Endometrium (tissue), 2 donors: Measurements from ENCODE around the gene SMAGP.
"Not testable (repeated sequence)": the region's sequence is repeated elsewhere in the genome, so short reads cannot be mapped to it uniquely, and the experiment has no call there.

Experiments used
- FAIRE-seq: peaks from 2 replicates; lab custom pipeline; 2012; peaks lifted over from hg19 to GRCh38; lab: Jason Lieb, UNC
- donor health status: control.
- donor health status: control.

SMAGP gene, protein sequence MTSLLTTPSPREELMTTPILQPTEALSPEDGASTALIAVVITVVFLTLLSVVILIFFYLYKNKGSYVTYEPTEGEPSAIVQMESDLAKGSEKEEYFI

DNA sequence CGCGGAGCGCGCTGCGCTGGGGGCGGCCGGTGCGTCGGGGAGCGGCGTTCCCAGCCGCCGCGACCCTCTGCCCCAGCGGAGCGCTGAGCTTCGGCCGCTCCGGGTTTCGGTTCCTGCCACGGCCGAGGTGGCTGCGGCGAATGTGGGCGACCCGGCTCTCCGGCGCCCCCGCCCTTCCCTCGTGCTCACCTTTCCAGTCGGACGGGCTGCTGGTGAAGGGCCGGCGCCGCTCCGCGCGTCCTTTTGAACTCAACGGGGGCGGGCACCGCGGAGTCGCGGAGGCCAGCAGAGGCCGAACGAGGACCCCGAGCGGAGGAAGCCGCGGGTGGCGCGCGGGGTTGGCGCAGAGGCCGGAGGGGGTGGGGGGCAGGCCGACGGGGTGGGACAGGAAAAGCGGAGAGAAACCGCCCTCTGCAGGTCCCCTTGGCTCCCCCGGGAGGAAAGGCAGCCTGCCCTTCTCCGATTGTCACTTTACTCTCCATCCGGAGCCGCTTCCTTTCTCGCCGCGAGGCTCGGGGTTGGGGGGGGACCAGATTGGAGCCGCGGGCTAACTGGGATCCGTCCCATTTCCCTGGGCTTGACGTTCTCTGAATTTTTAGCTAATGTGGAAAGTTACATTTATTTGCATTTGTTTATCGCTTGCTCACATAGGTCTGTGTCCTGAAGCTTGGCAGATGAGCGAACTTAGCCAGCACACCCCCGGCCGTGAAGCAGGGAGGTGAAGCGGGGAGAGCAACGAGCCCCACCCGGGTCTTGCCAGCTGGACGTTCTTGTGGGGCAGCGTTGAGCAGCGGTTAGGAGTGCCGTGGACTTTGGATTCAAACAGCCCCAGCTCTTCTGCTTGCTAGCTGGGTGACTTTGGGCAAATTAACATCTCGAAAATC is at the start of gene SMAGP:
TSS of gene SMAGP (minus strand) at position 349 of the 884 bp plus-strand sequence. CDS start 1,137 bp downstream, outside the sequence.
- FAIRE-seq, result no peak

DNA sequence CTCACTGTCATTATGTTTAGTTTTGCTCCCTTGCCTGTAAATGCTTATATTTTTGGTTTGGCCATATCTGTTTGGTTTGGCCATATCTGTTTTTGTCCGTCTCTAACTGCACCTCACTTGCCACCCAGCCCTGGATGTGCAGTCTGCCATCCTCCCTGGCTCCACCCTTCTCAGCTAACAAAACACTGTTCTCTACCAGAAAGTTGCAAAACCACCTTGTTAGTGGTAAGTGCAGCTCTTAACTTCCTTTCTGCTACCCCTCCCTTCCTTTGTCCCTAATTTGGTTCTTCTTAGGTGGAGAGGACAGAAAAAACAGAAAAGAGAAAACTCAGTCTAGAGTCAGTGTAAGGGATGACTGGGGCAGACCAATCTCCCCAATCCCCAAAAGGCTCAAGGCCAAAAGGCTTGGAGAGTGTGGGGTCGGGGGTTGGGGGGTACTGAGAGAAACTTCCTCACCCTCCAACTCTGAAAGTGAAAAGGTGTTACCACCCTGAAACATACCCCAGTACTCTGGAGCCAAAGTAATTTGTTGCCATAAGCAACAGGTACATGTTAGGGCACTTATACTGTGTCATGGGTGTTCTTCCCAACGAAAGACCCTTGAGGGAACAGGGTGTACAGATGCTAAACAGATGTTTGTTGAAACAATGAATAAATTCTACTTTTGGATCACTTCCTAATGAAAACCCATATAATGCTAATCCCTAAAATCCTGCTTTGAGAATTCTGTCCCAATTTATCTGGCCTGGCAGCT is 48.8 kb upstream of the SMAGP start:
- no peak for FAIRE-seq

DNA sequence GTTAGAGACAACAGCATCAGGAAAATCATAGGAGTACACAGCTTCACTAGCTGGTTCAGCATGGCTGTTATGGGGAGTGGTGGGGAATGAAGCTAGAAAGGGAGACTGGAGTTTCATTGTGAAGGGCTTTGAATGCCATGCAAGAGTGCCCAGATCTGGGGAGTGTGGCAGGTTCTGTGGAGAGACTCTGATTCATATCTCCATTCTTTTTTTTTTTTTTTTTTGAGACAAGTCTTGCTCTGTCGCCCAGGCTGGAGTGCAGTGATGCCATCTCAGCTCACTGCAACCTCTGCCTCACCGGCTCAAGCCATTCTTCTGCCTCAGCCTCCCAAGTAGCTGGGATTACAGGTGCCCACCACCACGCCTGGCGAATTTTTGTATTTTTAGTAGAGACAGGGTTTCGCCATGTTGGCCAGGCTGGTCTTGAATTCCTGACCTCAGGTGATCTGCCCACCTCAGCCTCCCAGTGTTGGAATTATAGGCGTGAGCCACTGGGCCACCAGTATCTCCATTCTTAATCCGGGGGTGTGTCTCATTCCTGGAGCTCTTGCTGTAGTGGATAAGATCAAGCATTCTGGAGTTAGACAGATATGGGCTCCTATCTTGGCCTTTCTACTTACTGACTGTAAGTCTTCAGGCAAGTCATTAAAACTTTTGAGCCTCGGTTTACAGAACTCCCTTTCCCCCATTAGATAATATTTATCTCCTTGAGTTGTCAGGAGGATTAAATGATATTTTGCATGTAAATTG is 48.0 kb upstream of the SMAGP start:
- FAIRE-seq, result not testable (repeated sequence)

DNA sequence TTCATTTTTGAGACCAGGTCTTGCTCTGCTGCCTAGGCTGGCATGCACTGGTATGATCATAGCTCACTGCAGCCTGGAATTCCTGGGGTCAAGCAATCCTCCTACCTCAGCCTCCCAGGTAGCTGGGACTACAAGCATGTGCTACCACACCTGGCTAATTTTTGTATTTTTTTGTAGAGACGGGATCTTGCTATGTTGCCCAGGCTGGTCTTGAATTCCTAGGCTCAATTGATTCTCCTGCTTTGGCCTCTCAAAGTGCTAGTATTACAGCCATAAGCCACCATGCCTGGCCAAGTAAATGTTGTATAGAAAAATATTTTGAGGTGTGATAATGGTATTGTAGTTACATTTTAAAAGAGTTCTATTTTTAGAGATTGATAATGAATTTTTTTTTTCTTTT is 41.2 kb upstream of the SMAGP start:
- no peak for FAIRE-seq

DNA sequence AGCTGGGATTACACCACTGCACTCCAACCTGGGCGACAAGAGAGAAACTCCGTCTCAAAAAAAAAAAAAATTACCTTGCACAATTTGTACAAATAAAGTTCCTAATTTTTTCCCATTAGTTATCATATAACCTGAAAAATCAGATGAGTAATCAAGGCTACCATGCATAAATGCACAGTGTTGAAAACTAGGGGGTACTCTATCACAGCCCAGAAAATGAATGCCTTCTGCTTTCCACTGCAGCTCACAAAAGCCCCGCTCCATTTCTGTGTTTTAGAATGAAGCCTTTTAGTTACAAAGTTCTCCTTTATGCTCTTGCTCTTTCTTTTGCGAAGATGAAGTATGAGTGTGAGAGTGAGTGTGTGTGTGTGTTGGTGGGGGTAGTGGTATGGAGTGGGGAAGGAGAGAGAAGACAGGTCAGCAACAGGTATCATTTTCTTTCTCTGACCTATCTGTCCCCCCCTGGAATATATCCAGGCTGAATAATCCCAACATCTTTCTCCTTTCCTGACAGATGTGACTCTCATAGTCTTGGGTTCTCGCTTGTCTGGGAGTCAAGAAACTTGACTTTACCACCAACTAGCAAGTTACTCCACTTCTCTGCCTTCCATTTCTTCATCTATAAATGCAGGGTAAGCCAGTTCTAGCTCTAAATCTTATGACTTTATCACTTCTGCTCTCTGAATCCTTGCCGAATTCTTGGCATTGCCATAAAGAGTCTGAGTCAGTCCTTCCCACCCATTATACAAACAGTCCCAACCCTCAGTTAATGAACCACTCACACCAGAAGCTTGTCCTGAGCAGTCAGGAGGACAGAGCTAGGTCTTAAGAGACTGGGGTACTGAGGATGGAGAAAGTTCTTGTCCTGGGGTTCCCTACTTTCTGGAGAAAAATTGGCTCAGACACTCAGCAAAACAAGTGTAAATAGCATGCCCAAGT is 37.7 kb upstream of the SMAGP start:
- no peak for FAIRE-seq

DNA sequence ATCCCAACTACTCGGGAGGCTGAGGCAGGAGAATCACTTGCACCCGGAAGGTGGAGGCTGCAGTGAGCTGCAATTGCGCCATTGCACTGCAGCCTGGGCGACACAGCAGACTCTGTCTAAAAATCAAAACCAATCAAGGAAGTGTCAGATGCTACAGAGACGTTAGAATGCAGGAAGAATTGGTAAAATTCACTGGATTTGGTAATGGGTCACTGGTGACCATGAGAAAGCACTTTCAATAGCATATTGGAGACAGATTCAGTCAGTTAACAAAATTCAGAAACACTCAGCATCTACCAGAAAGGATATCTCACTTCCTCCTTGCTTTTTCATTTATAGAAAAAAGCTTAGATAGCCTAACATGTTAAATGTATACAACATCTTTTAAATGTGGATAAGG is 36.3 kb upstream of the SMAGP start:
- FAIRE-seq, result no peak

DNA sequence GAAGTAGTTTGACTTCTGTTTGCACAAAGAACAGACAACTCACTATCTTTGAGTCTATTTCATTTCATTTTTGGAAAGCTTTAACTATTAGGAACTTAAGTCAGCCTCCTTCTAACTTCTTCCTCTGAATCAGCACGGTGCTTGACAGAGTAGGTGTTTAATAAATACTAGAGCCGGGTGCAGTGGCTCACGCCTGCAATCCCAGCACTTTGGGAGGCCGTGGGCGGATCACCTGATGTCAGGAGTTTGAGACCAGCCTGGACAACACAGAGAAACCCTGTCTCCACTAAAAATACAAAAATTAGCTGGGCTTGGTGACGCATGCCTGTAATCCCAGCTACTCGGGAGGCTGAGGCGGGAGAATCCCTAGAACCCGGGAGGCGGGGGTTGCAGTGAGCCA is 30.6 kb upstream of the SMAGP start:
- not testable (repeated sequence) for FAIRE-seq

DNA sequence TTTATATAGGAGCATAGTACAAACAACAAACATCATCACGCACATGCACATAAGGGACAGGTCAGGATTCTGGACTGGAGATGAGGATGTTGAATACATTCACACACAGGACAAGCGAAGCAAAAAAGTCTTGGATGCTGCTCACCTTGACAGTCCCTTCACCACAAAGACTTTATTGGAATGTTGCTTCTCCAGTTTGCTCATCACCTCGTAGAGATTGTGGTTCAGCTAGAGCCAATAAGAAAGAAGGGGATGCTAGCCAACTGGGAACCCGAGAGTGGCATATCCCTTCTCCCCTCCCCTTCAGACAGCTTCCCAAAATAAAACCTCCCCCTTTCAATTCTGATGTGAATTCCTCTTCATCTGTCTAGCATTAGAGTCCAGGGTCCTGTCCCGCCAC is 25.4 kb upstream of the SMAGP start:
- no peak for FAIRE-seq

DNA sequence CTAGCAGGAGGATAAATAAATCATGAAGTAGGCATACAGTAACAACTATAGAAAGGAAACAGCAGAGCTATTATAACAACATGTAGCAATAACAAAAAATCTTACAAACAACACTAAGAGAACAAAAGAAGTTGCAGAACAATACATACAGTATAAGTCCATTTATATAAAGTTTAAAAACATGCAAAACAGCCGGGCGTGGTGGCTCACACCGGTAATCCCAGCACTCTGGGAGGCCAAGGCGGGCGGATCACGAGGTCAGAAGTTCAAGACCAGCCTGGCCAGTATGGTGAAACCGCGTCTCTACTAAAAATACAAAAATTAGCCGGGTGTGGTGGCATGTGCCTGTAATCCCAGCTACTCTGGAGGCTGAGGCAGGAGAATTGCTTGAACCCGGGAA is 23.9 kb upstream of the SMAGP start:
- FAIRE-seq, result not testable (repeated sequence)

DNA sequence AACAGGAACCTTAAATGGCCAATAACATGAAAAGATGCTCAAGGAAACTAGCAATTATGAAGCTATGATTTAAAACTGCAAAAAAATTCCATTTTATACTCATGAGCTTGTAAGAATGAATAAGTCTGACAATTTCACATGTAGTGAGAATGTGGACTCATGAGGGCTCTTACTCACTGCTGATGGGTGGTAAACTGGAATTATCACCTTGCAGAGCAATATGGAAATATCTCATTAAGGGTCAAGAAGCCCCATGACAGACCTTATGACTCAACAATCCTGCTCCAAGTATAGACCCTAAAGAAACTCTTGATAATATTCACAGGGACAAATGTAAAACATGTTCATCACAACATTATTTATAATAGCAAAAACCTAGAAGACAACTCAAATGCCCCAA is 23.5 kb upstream of the SMAGP start:
- no peak for FAIRE-seq

DNA sequence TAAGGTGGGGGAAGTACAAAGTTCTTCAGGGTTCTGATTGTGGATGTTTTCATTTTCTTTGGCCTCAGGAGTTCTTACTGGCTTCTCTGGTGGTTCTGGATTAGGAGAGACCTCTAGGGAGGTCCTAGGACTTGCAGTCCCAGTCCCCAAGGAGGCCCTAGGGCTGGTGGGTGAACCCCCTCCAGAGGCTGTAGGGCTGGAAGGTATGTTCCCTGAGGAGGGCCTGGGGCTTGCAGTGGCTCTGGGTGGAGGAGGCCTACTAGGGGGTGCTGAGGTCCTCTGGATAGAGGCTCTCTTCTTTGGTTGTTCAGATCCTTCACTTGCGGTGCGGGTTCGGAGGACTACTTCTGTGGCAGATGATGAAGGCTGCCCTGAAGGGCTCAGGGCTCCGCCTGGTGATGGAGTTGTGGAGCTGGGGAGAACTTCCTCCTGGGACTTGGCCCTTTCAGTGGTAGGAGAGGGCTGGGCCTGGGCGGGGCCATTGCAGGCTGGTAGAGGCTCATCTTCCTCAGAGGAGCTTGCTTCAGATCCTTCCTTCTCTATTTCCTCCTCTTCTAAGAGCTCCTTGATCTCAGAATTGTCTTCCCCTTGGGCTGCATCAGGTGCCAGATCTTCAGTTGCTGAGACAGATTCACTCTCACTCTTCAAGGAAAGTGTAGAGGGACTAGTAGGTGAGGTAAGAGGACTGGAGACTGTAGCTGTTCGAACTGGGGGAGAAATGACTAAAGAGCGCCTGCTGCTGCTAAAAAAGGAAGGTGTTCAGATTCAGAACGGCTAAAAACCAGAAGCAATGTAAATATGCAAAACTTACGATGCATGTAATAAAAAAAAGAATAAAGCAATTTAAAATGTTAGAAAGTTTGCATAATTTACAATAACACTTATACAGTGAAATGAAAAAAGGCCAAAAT is 21.6 kb upstream of the SMAGP start:
- FAIRE-seq, result not testable (repeated sequence)

DNA sequence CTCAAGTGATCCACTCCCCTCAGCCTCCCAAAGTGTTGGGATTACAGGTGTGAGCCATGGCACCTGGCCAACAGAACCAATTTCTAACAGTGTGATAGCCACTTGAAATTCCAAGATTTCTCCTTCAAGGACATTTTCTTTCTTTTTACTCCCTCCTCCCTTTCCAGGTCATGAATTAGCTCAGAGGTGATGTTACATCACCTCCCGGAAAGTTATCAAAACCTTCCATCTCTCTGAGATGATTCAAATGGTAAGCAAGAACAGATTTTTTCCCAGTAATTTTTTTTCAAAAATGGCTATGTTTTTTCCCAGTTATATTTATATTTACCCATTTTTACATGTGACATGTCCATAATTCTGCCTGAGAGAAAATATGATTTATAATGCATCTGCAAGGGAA is 15.6 kb upstream of the SMAGP start:
- no peak for FAIRE-seq

DNA sequence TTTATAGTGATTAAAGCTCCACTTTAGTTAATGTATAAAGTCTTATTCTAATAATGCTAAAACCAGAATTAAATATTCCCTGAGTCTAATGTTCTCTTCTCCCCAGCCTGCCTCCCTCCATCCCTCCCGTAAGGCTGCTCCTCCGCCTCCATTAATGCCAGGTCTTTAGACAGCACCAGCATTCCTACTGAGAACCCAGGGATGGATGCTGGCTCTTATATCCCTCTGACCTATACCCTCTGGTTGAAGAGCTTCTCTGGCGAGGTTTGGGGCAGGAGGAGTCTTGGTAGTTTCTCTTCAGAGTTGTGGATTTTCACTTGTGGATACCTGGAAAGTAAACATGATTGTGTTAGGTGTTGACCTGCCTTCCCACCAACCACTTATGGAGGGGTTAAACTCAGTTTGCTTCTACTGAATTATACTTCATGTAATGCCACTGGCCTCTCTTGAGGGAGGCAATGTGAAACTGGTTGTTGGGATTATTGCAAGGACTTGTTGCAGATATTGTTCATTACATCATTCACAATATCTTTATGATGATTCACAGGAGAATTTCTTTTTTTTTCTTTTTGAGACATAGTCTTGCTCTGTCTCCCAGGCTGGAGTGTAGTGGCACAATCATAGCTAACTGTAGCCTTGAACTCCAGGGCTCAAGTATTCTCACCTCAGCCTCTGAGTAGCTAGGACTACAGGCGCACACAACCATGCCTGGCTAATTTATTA is 11.1 kb upstream of the SMAGP start:
- no peak for FAIRE-seq

DNA sequence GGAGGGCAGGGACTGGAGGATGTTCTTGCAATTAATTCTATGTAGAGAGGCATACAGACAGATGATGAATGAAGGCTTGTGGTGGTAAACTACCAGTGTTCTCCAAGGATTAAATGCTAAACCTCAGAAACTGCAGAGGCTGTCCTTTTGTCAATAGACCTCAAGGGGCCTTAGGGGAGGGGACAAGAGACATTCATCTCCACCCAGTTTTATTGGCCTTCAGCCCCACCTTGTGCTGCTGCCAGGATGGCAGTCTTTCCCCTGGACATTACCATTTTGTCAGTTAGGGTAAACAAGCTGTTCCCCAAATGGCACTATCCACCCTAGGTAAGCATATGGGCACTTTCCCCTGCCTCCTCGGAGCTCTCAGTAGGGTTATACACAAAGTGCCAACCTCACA is 4.9 kb upstream of the SMAGP start:
- FAIRE-seq, result no peak

DNA sequence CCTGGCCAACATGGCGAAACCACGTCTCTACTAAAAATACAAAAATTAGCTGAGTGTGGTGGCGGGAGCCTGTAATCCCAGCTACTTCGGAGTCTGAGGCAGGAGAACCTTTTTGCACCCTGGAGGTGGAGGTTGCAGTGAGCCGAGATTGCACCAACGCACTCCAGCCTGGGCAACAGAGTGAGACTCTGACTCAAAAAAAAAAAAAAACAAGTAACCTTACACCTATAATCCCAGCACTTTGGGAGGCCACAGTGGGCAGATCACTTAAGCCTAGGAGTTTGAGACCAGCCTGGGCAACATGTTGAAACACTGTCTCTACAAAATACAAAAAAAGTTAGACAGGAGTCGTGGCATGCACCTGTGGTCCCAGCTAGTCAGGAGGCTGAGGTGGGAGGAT is 2.6 kb upstream of the SMAGP start:
- FAIRE-seq, result not testable (repeated sequence)

DNA sequence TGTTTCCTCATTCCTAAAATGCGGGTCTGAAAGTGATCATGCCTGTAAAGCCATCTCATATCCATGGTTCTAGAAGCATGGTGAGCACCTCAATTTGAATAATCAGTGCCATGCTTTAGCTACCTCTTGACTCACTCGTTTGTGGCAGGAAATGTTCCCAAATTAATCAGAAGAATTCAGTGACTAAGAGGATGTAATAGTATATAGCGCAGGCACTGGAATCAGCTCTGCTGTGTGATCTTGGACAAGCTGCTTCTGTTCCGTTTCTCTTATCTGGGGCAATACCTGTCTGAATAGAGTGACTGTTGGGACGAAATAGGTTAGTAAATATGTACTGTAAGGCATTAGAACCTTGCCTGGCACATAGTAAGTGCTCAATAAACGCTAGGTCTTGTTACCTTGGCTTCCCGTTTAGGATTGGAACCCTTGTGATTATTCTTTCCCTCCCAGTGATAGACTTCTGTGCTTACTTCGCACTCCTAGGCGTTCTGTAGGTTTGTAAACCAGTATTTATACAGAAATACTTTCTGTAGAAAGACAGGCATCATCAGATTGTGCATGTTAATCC is 820 bp upstream of the SMAGP start:
- FAIRE-seq, result no peak

DNA sequence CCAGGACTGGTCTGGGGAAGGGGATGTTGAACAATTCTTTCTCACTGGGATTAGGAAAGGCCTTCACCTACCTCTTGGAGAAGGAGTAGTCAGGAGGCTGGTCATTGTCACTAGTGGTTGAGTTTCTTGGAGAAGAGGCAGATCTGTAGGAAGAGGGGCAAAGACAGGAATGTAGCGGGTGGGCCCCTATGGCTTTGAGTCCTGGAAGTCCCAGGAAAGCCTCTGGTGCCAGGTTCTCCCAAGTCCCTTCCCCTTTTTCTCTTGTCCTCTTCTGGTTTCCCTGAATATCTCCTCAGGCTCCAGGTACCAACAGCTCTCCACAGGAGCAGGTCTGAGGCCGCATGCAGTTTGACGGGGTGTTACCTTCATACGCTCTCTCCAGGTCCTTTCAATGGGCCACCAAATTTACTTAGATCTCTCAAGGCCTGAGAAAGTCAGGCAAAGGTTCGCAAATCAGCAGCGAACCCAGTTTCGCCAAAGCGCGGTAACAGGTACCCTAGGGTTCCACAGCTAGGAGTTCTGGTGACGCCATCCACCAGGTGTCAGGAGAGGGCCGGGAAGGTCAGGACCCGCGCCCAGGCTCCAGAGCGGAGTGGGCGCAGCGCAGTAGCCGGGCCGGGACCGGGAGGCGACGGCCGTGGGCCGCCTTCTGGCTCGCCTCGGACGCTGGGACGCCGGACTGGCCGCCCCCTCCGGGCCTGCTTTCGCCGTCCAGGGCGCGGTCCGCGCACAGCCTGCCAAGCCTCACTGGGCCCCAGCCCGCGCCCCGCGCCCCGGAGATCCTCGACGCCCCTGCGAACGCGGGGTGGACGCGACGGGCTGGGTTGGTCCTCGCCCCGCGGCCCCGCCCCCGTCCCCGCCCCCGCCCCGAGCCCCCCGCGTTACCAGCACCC is 795 bp downstream of the SMAGP start:
- no peak for FAIRE-seq

DNA sequence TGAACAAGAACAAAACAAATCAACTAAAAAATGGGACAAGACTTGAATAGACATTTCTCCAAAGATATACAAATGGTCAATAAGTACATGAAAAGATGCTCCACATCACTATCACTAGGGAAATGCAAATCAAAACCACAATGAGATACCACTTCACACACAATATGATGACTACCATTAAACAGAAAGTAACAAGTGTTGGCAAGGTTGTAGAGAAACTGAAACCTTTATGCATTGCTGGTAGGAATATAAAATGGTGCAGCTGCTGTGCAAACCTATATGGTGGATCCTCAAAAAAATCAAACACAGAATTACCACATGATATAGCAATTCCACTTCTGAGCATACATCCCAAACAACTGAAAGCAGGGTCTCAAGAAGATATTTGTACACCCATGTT is 5.2 kb downstream of the SMAGP start:
- FAIRE-seq, result no peak
